Measurements from ENCODE around the gene NFIA.

- no peak for TF ChIP-seq CTCF (IDR thresholded peaks at IDR 0.05)
- TF ChIP-seq POLR2AphosphoS5 (IDR thresholded peaks at IDR 0.05) = no peak
- TF ChIP-seq POLR2A (IDR thresholded peaks at IDR 0.05) = no peak
These were observed 370.0 kb downstream of the NFIA start for GRCh38 chr1:61452176-61453035.
